NCI-H345 (cell line): Measurements from ENCODE around the gene GLRA2.
A peak's percentile ranks its signal among the peaks of the same experiment; 100 is the strongest.

Source experiments
- DNase-seq: peaks from one replicate; lab custom pipeline; 2025; lab: John Stamatoyannopoulos, UW

GLRA2 gene

DNA sequence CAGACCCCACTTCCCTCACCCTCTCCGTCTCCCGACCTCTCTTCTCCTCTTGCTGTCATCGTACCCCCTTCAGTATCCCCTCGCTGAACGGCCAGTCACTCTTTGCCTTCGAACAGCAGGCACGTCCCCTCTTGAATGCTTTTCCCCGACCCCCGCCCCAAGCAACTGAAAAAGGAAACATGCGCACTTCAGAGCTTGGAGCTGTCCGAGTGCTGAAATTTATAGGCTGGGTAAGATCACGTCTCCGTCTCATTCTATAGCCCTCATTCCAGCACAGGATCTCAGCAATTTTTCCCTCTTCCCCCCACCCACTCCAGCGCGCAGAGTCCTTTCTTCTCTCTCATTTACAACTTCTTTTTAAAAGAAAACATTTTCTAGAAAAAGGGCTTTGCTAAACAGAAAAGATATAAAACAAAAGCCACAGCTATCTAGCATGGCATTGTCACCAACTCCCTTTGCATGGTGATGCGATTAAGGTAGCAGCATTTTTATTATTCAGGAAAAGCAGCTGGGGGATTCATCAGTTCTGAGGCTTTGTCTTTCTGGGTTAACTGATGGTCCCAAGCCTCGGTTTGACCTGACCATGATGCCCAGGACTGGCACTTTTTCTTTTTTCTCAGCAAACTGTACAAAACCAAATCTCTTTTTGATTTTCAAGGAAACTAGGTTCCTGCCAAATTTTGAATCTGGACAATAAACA, at the start of gene GLRA2:
TSS of gene GLRA2 (plus strand) at position 247 of the 700 bp plus-strand sequence. CDS start 522 bp downstream, outside the sequence.
- DNase-seq = peak; percentile 11

- no peak for DNase-seq
Measured at GRCh38 chrX:14489437-14489836, 39.9 kb upstream of the GLRA2 start.

DNA sequence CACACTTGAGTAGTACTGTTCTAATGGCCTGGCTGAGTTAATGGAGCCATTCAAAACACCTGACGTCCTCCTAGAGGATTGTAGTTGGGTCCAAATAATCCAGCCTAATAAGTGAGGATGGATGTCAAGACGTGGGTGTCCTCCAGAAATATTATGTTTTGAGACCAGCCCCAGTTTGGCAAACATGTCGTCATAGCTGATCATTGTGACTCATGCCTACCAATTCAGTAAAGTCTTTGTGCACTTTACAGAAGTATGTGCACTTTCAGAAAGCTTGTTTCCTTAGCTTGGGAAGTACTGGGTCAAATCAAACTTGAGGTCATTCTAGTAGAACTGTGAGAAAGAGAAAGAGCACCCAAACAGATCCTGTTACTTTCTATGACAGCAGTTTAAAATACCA, 37.6 kb upstream of the GLRA2 start:
- DNase-seq = no peak

DNA sequence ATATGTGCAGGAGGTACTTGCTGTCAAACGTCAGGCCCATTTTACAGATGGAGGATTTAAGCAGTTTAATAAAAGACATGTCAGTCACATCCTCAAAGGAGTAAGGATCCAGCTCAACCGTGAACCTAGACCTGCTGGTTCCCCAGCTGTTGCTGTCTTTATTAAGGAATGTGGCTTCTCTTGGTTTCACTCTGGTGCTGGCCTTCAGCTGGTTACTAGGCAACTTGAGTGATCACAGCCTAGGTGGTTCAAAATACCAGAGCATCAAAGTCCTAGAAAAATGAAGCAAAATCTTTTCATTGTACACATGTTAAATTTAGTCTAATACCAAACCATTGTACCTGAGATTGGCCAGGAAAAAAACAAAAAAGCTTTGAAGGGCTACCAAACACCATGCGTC, 32.7 kb upstream of the GLRA2 start:
- DNase-seq = no peak

- DNase-seq = no peak
Measured at GRCh38 chrX:14497184-14497666, 32.1 kb upstream of the GLRA2 start.

- DNase-seq = no peak
Measured at GRCh38 chrX:14501327-14501726, 28.0 kb upstream of the GLRA2 start.

DNA sequence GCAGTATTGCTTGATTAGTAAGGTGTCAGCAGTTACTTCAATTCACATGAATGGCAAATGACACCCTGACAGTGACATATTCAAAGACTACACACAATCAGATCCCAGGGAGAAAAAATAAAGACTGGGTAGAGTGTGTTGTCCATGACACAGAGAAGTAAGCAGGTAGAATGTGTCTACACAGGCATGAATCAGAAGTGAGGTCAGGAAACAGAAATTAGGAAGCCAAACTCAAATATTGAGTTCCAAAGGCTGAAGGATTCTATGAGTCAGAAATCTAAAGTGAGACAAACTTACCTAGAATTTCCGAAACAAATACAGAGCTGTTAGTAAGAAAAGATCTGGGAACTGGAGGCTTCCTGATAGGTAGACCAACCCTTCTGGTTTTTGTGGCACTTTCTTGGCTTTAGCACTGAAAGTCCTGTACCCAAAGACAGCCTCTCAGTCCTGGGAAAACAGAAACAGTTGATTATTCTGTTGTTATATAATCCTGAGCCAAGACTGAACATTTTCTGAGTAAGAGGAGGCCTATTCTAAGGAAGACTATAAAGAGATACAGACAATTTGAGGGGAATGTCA, 24.3 kb upstream of the GLRA2 start:
- DNase-seq = no peak

DNA sequence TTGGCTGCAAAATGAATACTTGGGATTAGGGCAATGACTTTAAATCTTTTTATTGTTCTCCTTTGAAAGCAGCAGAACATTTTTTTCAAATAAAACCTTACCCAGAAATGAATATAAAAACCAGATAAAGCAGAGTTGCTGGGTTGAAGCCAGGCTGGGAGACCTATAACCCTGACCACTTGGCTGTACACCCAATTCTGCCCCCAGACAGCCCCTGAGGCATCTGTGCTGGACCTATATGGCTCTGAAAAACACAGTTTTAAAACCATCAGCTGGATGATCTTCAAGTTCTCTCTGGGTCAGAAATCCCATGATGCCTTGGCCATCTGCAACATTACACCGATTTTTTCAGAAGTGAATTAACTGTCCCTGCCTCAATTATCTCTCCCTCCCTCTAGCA, 23.7 kb upstream of the GLRA2 start:
- DNase-seq = no peak

DNA sequence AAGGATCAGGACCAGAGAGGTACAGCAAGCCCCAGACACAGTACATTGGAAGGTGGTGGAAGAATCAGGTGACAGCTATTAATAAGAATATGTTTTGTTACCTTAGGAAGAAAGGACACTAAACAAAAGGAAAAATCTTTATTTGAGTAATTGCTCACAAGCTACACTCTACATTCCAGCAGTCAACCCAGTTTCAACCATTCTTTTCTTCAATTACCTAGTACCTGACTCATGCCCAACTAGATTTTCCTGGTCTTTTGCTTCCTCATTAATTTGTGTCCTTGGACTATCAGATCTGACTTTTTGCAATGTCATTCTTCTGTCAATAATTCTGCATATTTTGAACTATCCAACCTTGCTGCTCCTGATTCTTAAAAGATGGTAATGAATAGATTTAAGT, 22.5 kb upstream of the GLRA2 start:
- no peak for DNase-seq

DNA sequence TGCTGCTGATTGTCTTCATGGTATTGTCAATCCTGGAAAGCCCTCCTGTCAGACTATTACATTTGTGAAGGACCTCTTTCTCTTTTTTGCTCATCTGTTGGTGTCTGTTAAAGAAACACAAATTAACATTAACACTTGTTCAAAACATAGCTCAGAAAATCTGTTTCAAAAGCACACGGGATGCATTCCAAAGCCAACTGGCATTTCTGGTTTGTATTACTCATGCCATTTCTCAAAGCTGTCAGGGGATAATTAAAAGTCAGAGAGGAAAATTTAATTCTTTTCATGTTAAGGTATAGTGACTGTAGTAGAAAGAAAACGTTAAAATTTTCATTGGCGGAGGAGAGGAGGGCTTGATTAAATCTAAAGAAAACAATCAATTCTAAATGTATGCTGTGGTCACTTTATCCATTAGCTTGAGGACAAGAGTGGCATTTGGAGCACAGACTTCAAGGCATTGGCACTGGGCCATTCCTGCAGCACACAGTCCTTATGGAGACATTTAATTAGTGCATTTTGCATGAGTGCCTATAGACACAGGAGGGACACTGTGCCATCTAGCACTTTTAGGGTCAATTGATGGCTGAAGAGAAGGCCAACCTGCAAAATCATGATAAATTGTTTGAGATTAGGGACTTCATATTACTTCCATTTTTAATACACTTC, 21.2 kb upstream of the GLRA2 start:
- no peak for DNase-seq

DNA sequence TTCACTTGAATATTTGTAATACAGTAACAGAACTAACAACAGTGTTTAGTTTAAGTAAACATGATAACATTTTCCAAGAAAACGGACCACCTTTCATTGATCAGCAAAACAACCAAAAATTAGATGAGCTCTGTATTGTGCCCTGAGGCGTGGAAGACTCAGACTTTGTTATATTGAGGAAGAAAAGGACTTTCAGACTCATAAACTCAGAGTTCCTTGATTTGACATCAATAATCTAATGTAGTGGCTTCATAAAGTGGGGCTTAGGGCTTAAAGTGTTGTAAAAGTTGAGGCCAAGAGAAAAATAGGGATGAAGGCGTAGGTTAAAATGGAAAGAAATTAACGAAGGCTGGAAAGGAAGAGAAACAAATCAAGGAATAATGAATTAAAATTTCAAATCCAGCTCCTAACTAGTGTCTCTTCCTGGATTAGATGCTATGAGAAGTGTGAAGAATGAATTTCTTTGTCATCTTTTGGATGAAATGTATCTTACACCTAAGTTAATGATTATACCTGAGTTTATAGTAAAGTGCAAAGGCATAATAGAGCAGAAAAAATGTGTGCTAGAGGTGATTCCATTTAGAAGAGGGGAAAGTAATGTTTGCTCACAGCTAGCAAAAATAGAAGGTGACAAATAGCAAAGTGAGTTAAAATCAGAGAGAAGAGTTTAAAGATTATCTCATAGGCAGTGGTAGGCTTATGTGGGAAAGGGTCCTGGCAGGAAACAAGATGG, 19.8 kb upstream of the GLRA2 start:
- no peak for DNase-seq

GRCh38 chrX:14528629-14529289, 577 bp upstream of the GLRA2 start:
- DNase-seq = peak; percentile 83

- no peak for DNase-seq
Measured at GRCh38 chrX:14533867-14534266, 4.5 kb downstream of the GLRA2 start.

- peak; percentile 18 for DNase-seq
Measured at GRCh38 chrX:14546190-14546589, 16.9 kb downstream of the GLRA2 start.

- no peak for DNase-seq
Measured at GRCh38 chrX:14554131-14554715, 24.9 kb downstream of the GLRA2 start.

- no peak for DNase-seq
Measured at GRCh38 chrX:14564058-14564457, 34.7 kb downstream of the GLRA2 start.

DNA sequence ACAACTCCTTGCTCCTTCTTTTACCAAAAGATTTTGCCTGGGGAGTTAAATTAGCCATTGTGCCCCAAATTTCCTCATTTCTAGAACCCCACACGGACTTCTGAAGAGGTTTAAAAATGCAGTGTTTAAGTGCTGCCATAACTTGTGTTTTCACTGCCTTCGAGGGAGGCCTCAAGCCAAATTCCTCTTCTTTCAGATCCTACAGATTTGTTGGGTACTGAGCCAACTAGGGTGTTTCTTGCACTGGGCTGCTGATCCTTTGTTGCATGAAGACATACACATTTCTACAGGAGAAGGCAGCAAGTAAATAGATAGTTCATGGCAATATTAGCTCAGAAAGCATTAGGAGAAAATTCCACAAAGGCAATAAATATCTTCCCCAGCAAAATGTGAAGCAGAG, 43.8 kb downstream of the GLRA2 start:
- DNase-seq = no peak

- DNase-seq = no peak
Measured at GRCh38 chrX:14581081-14581480, 51.7 kb downstream of the GLRA2 start.

DNA sequence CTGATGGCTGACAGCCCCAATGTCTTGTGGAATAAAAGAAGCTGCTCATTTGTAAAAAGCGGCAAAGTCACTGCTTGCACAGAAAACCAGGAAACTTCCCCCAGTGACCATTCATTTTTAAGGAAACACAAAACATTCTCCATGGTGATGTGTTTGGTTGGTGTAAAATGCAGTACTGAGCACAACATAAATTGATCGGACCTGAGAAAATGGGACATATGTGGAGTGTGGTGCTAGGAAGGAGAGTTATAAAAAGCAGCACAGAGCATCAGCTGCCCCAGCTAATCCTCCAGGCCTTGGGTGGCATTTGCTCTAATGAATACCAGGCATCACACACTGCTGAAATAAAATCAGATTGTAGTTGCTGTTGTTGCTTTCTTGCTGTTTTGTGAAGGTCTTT, 55.2 kb downstream of the GLRA2 start:
- DNase-seq = no peak

DNA sequence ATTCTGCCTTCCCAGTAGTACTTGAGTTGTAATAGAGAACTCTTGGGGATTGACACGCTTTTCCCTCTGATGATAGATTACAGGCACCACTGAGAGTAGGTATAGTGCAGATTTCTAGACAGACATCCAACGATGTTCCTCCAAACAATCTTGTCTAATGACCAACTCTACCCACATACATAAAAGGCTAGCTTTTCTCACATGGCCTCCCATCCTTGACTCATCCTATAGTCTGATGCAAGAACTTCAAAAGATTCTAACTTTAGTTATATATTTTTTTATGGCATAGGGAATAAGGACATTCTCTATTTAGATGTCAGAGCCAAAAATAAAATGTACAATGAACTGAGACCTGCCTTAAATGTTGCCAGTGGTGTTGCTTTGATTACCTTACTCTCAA, 60.9 kb downstream of the GLRA2 start:
- no peak for DNase-seq

GRCh38 chrX:14590693-14591424, 61.5 kb downstream of the GLRA2 start:
- DNase-seq = no peak
